GM10847 (cell line): ENCODE data around the gene IKBKG.

ENCODE experiments used
- POLR2A ChIP-seq: IDR thresholded peaks from 2 replicates; pipeline ENCODE4 v1.6.1; 2011; ENCODE audit not compliant: insufficient read length; ENCODE audit errors: extremely low read depth

Gene IKBKG

GRCh38 chrX:154516656-154517100 lies 30.7 kb upstream of the IKBKG start:
- TF ChIP-seq POLR2A: no peak

DNA sequence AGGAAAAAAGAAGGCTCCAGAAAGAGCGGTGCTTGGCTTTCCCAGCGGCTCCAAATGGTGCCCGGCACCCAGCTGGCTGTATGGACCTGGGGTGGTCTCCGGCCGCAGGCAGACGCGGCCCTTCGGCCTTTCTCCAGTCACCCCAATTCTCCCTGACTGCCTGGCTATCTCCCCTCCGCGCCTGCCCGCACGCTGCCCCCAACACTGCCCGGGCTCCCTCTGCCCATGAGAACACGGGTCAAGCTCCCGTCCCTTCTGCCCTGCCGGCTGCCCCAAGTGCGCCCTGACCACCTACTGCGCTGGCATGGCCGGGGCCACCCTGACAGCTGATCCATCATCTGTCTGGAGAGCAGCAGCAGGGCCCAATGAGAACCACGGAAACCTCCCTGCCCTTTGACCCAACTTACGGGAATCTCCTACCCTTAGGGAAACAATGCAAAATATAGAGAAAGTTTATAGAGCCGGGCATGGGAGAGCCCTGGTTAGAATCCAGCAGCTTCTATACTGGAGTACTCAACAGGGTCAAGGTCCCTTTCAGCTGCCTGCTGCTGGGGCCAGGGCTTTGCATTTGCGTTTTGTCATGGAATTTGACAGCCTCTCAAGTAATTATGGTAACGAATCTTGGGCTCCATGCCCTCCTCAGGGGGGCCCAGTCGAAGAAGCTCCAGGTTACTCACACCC lies 30.2 kb upstream of the IKBKG start:
- no peak for TF ChIP-seq POLR2A

DNA sequence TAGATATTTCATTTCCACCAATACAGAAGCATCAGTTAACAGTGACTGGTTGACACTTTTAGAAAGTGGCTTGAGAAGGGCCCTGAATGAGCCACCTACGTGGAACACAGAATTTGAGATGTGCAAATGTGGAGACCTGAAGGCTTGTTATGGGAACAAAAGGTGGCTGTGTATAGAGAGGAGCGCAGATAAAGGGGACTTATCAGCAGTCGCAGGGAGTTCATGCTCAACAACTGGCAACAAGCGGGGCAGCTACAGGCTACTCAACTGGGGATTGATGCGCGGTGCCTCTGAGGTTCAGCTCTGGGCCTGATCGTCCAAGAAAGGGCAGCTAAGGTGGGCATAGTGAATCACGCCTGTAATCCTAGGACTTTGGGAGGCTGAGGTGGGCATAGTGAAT lies 28.0 kb upstream of the IKBKG start:
- TF ChIP-seq POLR2A: no peak

DNA sequence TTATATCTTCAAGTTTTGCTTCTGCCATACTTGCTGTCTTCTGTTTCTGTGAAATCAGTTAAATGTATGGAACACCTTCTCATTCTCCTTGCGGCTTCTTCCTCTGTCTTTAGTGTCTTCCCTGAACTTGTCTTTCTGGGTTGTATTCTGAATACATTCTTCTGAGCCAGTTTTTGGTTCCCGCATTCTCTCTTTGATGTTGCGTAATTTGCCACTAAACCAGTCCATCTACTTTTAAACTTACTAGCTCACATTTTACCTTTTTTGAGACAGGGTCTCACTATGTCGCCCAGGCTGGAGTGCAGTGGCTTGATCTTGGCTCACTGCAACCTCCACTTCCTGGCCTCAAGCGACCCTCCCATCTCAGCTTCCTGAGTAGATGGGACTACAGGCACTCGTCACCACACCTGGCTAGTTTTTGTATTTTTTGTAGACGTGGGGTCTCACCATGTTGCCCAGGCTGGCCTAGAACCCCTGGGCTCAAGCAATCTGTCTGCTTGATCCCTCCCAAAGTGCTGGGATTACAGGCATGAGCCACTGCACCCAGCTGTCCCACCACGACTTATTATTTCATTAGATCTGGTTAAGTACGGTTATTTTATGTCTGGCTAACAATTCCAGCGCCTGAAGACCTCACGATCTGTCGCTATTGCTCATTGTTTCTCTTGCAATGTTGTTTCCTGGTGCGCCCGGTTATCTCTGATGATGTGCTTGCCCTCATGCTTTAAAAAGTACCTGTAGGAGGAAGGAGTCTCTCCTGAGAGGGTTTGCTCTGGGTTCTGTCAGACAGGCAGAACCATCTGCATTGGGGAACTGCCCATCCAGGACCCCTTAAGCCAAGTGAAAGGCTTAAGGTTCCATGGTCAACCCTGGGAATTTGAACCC lies 21.6 kb upstream of the IKBKG start:
- TF ChIP-seq POLR2A: no peak

- no peak for TF ChIP-seq POLR2A
Observed at GRCh38 chrX:154526901-154527675, 20.3 kb upstream of the IKBKG start.

- no peak for TF ChIP-seq POLR2A
Observed at GRCh38 chrX:154529206-154529612, 18.2 kb upstream of the IKBKG start.

DNA sequence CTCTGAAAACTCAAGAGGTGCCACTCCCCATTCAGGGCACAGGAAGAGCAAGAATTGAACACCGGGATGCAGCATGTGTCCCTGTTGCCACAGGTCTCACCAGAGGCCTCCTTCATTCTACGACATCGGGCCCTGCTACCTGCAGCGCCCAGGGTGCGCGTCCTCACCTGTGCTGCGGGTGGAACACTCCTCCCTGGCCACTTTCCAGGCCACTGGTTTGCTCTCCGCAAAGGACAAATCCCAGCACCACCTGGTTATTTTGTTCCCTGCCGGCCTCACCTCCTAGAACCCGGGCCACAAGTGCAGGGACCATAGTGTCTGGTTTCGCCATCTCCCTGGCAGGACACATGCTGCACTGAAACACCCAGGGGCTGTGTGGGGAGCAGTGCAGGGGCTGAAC lies 17.1 kb upstream of the IKBKG start:
- no peak for TF ChIP-seq POLR2A

DNA sequence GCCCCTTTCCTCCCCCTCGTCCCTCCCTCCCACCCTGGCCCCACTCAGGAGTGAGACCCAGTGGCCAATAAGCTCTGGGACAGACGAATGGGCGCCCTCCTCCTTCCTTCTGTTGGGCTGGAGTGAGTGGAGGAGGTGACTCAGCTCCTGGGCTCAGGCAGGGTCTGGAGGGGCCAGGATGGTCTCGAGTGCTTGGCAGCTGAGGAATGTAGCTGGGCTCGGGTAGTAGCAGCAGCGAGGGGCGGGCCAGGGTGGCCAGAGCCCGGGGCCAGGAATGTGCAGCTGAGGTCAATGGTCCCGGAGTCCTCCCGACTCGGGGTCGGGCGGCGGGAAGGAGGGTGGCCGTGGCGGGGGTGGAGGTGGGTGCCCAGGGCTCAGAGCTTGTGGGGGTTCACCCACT lies 15.8 kb upstream of the IKBKG start:
- no peak for TF ChIP-seq POLR2A

- TF ChIP-seq POLR2A: no peak
Observed at GRCh38 chrX:154532690-154533089, 14.7 kb upstream of the IKBKG start.

GRCh38 chrX:154534526-154535322 lies 12.7 kb upstream of the IKBKG start:
- no peak for TF ChIP-seq POLR2A

DNA sequence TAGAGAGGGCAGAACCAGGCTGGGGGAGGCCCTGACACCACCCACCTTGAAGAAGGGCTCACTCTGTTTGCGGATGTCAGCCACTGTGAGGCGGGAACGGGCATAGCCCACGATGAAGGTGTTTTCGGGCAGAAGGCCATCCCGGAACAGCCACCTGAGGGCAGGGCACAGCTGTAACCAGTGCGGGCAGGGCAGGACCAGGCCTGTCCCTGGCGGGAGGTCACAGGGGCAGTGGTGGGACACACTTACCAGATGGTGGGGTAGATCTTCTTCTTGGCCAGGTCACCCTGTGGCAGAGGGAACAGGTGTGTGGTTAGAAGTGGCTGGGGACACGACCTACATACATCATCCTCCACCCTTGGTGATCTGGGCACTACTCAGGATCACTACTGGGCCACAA lies 11.5 kb upstream of the IKBKG start:
- no peak for TF ChIP-seq POLR2A

GRCh38 chrX:154539077-154539476 lies 8.3 kb upstream of the IKBKG start:
- no peak for TF ChIP-seq POLR2A

GRCh38 chrX:154540897-154541535 lies 6.4 kb upstream of the IKBKG start:
- no peak for TF ChIP-seq POLR2A

DNA sequence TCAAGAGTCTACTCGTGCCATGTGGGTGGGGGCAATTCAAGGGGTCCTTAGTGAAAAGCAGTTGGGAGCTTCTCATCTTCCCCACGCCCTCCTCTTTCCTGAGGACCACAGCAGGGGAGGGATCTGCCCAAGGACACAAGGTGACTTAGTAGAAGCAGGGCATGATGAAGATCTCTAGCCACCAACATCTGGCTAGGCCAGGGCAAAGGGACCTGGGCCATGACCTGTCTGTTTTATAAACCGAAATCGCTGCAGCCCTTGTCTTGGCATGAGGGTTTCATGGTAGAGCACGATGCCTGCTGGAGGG lies 5.9 kb upstream of the IKBKG start:
- TF ChIP-seq POLR2A: no peak

GRCh38 chrX:154541896-154542722 lies 5.3 kb upstream of the IKBKG start:
- no peak for TF ChIP-seq POLR2A
